ENCODE measurements around the gene CHMP2A.
"Not testable (repeated sequence)": the region's sequence is repeated elsewhere in the genome, so short reads cannot be mapped to it uniquely, and the experiment has no call there.

Gene CHMP2A

GRCh38 chr19:58554494-58555368, at the start of gene CHMP2A:
TSS of gene CHMP2A (minus strand) at chr19:58555105. CDS start at chr19:58554212, 893 bp downstream.
- DNase-seq, result peak; percentile 98

- no peak for DNase-seq
Observed at GRCh38 chr19:58586133-58586765, 31.3 kb upstream of the CHMP2A start.

DNA sequence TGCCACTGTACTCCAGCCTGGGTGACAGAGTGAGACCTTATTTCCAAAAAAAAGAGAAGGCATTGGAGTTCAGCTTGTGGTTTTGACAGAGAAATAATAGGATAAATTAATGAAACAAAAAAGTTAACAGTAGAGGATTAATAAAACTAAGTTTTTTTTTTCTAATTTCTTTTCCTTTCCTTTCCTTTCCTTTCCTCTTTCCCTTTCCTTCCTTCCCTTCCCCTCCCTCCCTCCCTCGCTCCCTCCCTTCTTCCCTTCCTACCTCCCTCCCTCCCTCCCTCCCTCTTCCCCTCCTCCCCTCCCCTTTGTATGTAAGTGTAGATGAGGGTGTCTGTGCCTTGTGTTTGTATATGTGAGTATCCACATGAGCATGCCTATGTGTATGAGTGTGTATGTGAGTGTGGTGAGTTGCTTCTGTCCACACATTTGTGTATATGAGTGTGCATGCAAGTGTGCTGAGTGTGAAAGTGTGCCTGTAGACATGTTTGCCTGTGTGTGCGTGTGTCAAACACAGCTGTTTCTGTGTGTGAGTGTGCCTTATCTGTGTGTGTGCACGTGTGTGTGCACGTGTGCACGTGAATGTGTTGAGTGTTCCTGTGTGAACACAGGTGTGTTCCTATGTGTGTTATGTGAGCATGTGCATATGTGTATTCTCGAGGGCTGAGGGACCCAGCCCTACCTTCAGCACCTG, 30.7 kb upstream of the CHMP2A start:
- no peak for DNase-seq

GRCh38 chr19:58584498-58585441, 29.9 kb upstream of the CHMP2A start:
- no peak for DNase-seq

- DNase-seq, result no peak
Observed at GRCh38 chr19:58582985-58583384, 28.1 kb upstream of the CHMP2A start.

- DNase-seq, result peak; percentile 92
Observed at GRCh38 chr19:58581227-58582141, 26.6 kb upstream of the CHMP2A start.

DNA sequence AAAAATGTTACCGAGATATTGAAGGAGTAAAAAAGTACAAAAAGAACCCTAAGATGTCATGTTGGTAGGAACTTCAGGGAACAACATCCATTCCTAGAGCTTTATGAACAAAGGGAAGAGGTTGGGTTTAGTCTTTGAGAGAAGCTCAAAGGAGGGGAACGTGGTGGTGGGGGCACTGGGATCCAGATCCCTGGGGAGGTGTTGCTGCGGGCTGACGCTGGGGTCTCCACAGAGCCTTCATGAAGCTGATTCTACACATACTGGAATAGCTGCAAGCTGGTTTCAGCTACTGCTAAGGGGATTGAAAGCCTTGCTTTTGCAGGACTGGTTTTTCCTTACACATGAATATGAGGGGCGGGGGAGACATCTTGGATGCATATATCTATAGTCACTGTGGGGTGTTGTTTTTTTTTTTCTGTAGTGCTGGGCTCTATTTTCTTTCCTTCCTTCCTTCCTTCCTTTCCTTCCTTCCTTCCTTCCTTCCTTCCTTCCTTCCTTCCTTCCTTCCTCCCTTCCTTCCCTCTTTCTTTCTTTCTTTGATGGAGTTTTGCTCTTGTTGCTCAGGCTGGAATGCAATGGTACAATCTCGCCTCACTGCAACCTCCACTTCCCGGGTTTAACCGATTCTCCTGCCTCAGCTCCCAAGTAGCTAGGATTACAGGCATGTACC, 24.7 kb upstream of the CHMP2A start:
- no peak for DNase-seq

- DNase-seq, result no peak
Observed at GRCh38 chr19:58578012-58578925, 23.4 kb upstream of the CHMP2A start.

DNA sequence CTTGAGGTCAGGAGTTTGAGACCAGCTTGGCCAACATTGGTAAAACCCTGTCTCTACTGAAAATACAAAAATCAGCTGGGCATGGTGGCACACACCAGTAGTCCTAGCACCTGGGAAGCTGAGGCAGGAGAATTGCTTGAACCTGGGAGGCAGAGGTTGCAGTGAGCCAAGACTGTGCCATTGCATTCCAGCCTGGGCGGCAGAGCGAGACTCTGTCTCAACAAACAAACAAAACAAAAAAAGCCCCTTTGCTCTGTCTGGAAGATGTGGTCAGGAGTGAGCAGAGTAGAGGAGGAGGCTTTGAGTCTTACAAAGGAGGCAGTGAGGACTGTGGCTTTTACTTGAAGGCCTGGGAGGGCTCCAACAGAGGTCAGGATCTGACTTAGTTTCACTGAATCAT, 22.7 kb upstream of the CHMP2A start:
- not testable (repeated sequence) for DNase-seq

GRCh38 chr19:58575183-58576041, 20.5 kb upstream of the CHMP2A start:
- peak; percentile 89 for DNase-seq

- no peak for DNase-seq
Observed at GRCh38 chr19:58573658-58574164, 18.8 kb upstream of the CHMP2A start.

GRCh38 chr19:58572818-58573657, 18.1 kb upstream of the CHMP2A start, which contains the start of gene MZF1:
TSS of gene MZF1 (minus strand) at chr19:58573335. CDS start at chr19:58571389, 1,946 bp downstream.
- peak; percentile 100 for DNase-seq

DNA sequence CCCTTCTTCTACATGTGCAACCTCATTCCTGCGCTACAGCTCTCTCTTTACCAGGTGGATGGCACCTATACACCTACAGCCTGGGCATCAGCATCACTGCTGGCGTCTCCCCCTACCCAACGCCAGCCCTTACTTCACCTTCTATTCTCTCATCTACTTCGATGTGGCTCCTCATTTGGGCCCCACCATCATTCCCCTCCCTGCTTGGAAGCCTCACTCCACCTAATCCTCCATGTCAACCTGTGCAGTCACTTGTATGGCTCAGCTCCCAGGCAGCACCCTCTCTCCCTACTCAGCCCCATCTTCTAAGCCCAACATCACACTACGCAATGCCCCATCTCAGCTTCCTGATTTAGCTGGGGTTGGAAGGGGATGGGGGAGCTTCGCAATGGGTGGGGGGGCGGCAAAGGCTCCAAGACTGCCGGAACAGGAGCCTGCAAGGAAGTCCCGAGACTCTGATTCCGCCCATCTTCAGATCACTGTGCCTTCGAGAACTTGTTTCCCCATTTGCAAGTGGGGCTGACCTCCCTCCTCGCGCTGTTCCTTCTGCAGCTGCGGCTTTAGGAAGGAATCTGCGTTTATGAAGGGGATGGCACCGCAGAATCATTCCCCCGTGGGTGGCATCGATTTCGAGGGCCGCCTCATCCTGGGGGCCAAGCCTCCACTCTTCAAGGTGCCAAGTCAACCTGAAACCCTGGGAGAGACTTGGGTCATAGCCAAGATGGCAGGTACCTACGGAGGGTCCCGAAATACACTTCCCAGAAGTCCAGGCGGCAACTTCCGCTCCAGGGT, 17.3 kb upstream of the CHMP2A start:
- no peak for DNase-seq

DNA sequence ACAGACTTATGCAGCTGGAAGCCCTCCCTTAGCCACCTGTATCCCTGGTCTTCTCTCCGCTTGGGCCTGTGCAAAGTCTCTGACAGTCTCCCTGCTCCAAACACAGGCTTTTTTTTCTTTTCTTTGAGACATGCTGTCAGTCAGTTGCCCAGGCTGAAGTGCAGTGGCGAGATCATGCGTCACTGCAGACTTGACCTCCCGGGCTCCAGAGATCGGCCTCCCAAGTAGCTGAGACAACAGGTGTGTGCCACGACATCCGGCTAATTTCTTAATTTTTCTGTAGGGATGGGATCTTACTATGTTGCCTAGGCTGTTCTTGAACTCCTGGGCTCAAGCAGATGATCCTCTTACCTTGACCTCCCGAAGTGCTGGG, 16.7 kb upstream of the CHMP2A start:
- DNase-seq, result no peak

- no peak for DNase-seq
Observed at GRCh38 chr19:58570770-58571574, 16.1 kb upstream of the CHMP2A start.

Measured in activated CD4-positive, alpha-beta T cell treated with anti-CD3 and anti-CD28 coated beads, Interleukin-2, amount 50 U/mL, for 16 hours (primary cell).